HG03378 (cell line): ENCODE measurements around the gene CMBL.
A peak's percentile ranks its signal among the peaks of the same experiment; 100 is the strongest.
"Not testable (repeated sequence)": the region's sequence is repeated elsewhere in the genome, so short reads cannot be mapped to it uniquely, and the experiment has no call there.

ENCODE experiments used
- ATAC-seq: cut with Tn5 transposase; IDR thresholded peaks from one replicate; pipeline ENCODE4 v1.9.1; 2021; ENCODE audit warnings: mild to moderate bottlenecking, moderate library complexity; ENCODE audit not compliant: unreplicated experiment

CMBL gene

DNA sequence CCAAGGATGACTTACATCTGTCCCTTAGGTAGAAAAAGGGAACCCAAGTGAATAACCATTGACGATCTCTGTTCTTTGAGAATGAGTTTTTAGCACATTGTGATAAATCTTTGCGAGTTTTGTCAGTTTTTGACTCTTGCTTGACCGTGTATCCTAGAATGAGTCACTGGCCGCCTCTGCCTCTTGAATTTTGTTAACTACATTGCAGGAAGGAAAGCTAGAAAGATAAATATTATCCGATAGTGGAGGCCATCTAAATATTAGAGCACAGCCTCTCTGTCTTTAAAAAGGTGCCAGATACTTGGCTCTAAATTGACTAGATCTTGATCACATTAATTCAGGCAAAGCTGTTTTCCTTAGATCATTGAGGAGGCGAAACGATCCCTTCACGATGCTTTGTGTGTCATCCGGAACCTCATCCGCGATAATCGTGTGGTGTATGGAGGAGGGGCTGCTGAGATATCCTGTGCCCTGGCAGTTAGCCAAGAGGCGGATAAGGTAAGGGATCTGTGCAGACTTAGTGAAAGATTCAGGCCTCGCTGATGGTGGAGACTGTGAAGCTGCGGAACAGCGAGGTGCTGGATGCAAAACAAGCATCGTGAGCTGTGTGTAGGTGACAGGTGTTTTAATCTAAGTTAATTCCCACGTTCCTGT, 45.5 kb downstream of the CMBL start:
- ATAC-seq: no peak

DNA sequence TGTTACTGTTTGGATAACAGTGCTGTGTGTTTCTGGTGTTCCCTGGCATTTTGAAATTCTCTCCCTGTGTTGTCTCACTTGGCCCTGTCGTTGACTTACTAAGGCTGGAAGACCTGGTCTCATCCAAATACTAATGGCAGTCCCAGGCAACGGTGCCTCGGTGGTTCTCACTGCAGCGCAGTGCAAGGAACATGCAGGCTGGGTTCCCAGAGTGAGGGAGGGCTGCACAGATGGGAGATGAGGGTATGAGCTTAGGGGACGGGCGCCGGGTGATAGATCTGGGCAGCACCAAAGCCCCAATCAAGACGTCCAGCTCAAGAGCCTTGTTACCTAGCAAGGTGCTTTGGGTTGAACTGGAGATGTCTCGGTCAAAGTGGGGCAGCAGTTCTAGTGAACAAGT, 46.6 kb downstream of the CMBL start:
- ATAC-seq: no peak

DNA sequence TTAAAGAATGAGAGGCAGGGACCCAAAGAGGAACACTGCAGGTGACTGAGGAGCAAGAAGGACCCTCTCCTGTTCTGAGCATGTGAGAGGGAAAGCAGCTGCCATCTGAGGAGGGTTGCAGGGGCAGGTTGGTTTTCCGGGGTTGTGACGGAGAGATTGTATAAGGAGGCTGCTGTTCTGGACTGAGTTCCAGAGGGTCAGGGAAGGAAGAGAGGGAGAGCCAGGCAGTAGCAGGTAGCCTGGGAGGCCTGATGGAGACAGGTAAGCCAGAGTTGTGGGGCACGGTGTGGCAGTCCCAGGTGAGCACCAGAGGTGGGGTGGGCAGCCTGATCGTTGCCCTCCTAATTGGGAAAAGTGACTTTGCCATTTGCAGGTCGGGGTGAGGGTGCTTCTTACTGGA, 47.8 kb downstream of the CMBL start:
- no peak for ATAC-seq

DNA sequence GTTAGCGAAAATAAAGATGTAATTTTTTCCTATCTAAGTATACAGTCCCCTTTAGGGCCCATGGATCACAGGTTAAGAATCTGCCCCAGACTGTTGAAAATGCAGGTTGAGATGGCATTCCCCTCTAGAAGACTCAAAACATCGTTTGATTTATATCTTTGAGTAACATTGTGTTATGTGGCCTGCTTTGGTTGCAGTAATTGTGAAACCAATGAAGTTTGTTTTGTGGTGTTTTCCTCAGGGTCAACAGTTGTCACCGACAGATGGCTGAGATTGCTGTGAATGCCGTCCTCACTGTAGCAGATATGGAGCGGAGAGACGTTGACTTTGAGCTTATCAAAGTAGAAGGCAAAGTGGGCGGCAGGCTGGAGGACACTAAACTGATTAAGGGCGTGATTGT, 49.8 kb downstream of the CMBL start:
- ATAC-seq: no peak

DNA sequence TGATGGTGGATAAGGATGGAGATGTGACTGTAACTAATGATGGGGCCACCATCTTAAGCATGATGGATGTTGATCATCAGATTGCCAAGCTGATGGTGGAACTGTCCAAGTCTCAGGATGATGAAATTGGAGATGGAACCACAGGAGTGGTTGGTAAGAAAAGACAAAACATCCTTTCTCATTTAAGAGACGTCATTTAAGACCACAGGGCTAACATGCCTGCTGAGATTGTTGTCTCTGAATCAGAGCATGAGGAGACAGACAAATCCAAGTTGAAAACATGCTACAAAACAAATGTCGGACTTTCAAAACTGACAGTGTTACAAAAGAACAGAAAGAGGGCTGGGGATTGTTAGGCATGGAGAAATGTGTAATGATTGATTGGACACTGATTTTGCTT, 53.0 kb downstream of the CMBL start:
- ATAC-seq: no peak

DNA sequence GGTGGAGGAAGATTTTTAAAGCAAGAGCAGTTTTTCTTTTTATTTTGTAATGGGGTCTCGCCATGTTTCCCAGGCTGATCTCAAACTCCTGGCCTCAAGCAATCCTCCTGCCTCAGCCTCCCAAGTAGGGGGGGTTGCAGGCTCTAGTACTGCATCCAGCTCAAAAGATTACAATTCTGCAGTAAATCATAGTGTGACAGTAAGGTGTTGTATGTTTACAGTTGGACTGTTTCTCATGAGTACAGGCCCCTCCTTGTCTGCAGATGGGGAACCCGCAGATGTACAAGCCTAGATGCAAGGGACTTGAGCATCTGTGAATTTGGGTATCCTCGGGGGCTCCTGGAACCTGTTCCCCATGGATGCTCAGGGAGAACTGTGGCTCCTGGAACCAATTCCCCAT, 54.3 kb downstream of the CMBL start:
- ATAC-seq: no peak

DNA sequence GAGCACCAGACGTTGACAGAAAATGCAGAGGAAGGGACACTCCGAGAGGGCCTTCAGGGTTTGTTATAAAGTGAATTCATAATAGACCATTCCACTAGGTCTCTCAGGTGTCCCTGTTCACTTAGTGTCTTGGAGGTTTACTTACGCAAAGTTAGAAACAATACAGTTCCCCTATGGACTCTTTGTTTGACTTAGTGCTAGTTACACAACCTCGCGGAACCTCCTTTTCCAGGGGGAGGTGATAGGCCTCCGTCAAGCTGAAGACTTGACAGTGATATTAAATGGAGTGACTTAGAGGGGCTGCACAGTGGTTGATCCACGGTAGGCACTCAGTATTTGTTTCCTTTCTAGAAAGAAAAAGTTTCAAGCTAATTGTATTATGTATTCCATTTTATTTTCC, 56.3 kb downstream of the CMBL start:
- ATAC-seq: no peak

DNA sequence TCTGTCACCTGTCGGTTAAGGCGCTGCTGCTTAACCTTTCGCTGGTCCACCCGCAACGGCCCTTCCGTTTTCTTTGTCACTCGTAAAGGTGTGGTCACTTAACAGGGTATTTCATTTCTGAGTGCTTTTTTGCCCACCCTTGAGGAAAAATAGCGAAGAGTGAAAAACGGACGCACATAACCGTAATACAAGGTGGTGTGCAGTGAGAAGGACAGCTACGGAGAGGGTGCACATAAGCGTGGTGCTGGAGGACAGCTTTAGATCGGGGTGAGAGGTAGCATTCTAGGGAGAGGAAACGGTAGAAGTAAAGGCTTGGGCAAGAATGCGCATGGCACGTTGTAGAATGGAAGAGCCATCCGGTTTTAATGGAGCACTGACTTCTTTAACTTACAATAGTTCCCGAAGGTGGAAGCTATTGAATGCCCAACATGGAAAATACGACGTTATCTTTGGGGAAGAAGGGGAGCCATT, 56.9 kb downstream of the CMBL start:
- ATAC-seq: peak; percentile 10

DNA sequence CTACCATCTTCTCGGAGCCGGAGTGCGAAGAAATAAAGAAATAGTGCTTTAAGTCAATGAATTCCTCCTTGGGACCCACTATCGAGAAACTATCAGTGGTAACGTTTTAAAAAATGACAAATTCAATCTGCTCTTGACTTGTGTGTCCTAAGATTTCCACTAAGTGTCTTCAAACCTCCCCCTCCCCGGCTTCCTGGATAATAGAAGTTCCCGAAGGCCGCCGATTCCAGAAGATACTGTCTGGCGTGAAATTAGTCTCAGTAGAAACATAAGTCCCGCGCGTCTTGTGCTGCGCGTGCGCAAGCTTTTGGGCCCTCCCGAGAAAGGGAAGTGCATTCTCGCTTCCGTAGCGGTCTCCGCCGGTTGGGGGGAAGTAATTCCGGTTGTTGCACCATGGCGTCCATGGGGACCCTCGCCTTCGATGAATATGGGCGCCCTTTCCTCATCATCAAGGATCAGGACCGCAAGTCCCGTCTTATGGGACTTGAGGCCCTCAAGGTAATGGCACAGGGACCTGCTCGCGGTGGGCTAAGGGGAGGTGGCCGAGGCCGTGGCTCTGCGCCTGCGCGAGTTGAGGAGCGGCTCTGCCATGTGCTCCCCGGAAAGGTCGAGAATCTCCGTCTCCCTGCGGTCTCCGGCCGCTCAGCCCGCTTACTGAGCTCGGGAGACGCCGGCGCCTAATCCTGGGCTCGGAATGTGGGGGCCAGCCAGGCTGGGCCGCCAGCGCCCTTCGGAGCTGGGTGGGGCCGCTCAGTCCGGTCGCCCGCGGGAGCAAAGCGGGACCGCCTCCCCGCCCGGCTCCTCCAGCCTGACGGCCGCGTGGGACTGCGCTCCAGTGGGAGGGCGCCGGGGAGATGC, 57.5 kb downstream of the CMBL start, which contains the start of gene CCT5:
Gene CCT5, plus strand, starts transcription at position 333 of the 858 bp plus-strand sequence. Its CDS starts 61 bp downstream, at position 394.
- ATAC-seq: peak; percentile 85

DNA sequence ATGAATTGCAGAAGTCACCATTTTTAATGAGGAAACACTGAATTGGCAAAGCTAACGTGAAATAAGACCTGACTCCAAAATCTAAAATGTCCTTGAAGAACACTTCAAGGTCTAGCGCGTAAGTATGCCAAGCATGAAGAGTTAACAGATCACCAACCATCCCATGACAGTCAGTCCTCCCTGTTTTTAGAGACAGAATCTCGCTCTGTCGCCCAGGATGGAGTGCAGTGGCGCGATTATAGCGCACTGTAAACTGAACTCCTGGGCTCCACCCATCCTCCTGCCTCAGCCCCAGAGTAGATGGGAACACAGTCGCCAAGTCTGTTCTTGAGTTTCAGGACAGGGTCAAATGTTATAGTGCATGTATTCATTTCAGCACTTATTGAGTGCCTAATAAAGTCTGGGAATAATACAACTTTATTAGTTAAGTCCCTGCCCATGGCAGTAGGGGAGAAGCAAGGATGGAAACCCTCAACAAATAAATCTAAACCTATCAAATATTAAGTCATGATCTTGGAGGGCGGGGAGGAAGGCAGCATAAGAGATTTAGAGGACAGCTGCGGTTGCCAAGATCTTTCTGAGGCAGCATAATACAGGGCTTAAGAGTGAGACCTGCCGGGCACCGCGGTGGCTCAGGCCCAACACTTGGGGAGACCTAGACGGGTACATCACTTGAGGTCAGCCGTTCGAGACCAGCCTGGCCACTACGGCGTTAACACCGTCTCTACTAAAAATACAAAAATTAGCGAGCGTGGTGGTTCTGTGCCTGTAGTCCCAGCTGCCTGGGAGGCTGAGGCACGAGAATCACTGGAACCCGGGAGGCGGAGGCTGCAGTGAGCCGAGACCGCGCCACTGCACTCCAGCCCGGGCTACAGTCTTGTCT, 59.1 kb downstream of the CMBL start:
- ATAC-seq: peak; percentile 5

DNA sequence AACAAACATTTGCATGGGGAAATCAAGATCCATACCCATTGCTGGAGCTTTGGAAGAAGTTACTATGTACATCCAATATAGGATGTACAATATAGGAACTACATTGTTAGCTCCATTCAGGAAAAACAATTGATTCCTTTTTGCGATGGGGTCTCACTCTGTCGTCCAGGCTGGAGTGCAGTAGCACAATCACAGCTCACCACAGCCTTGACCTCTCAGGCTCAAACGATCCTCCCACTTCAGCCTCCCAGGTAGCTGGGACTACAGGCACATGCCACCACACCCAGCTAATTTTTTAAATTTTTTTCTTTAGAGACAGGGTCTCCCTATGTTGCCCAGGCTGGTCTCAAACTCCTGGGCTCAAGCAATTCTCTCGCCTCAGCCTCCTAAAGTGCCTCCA, 60.5 kb downstream of the CMBL start:
- ATAC-seq: not testable (repeated sequence)

DNA sequence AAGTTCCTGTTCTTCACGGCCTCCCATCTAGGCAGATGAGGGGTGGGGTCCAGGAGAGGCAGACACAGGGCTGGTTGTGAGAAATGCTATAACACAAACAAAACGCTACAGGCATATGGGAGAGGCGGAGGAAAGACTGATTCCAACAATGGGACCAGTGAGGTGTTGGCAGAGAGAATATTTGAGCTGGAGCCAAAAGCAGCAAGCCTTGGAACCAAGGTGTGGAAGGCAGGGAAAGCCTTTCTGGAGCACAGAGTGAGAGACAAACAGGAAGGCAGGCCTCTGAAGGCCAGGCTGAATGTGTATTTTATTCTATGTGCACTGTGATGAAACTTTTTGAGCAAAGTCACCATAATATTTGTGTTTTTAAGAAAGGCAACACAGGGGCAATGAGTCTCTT, 60.9 kb downstream of the CMBL start:
- no peak for ATAC-seq

DNA sequence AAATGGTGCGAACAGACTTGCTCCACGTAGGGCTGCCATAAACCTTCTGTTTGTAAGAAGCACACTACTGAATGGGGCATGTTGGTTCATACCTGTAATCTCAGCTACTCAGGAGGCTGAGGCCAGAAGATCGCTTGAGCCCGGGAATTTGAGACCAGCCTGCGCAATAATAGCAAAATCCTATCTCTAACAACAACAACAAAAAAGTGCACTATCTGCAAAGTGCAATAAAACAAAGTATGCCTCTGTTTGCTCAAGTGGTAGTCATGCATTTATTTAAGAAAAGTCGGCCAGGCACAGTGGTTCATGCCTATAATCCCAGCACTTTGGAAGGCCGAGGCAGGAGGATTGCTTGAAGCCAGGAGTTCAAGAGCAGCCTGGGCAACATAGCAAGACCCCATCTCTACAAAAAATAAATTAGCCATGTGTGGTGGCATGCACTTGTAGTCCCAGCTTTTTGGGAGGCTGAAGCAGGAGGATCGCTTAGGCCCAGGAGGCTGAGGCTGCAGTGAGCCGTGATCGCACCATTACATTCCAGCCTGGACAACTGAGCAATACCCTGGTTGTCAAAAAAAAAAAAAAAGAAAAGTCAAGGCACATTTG, 63.3 kb downstream of the CMBL start:
- no peak for ATAC-seq

DNA sequence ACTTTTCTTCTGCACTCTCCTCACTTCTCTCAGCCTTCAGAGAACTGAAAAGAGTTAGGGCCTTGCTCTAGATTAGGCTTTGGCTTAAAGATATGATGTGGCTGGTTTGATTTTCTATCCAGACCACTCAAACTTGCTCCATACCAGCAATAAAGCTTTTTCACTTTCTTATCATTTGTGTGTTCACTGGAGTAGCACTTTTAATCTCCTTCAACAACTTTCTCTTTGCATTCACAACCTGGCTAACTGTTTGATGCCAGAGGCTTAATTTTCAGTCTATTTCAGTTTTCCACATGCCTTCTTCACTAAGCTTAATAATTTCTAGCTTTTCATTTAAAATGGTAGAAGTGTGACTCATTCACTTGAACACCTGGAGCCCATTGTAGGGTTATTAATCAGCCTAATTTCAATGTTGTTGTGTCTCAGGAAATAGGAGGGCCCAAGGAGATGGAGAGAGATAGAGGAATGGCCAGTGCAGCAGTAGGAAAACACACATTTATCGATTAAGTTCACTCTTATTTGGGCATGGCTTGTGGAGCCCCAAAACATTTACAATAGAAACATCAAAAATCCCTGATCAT, 64.0 kb downstream of the CMBL start:
- ATAC-seq: no peak

DNA sequence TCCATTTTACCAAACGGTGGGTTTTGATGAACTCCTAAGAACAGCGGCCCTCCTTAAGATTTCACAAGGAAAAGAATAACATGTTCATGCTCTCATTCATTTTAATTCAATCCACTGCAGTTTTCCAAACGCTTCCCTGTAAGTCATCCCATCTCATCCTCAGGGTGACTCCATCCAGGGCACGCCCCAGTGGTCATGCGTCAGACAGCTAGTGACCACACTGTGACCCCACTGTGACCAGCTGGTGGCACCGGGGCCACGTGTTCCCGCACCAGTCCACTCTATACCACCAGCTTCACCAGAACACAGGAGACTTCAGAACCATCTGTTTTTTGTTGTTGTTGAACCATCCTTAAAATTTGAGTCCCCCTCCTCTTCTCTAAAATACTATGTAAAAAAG, 72.4 kb downstream of the CMBL start:
- ATAC-seq: no peak

DNA sequence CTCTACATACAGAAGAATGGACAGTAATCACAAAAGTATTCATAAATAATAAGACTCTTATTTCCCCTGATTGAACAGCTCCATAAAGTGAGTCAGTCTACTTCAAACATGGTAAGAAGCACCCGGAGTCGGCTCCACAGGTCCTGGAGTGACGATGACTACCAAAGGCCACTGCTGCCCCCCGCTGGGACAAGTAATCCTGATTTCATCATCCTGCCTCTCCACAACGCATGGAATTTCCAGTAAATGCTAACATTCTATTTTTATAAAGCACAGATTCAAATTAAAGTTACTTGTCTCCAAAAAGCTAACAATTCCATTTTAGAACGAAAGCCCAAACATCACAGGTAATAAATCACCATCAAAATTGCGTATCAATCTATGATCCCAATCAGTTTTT, 74.2 kb downstream of the CMBL start:
- no peak for ATAC-seq

DNA sequence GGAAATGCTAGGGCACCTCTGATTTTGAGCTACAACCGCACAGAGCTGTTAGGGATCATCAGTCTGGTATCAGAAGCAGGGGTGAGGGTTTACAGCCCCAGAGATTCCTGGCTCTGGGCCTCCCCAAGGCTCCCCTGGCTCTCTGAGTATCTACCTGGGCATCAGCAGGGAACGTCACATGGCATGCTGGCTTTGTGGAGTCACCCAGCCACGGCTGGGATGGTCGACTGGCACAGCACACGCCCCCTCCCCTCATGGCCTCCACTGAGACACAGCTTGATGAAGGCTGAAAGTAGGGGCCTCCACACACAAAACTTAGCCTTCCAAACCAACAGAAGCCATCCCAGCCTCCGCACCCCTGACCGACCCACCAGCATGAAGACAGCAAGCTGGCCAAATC, 74.7 kb downstream of the CMBL start:
- no peak for ATAC-seq

DNA sequence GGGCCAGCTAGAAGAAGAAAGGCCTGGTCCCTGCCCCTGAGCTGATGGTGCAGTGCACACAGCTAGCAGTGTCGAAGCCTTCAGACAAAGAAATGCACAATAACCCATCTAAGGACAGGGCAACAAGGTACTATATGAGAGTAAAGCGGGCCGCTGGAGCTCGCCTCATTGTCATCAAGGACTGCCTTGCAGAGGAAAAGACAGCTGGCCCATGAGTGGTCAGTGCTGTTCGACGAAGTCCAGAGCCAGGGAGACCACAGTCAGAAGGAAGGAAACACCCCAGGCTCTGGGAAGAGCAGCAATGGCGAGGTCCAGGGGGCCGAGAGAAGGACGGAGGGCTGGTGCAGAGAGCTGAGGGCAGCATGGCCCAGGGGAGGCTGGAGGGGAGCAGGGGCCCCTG, 75.3 kb downstream of the CMBL start:
- ATAC-seq: no peak

DNA sequence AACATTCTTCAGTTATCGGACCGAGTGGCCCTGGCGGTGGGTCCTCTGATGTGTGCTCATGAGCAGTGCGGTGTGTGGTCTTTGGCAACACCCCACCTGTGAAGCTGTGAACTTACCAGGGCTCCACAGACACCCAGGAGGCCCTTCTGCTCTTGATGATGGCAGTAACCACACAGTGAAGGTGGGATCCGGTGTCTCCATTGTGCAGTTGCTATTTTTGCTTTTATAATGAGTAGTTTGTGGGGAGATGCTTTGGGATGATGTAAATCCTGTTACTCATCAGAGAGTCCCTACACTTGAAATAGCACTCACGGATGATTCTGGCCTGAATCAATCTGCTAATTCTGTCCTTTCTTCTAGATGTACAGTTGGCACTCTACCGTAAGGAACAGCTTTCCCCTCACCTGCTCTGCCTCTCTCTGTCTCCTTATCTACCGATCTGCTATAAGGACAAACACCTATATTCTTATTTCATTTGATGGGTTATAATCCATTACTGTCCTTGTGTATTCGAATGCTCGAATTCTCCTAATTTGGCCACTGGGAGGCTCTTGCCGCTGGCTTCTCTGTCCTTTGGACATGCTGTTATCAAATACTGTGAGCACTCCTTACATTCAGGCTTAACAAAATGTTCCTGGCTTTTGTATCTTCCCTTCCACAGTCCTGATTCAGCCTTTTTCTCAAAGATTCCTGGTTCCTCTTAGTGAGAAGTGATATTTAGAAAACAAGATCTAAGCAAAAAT, 78.2 kb downstream of the CMBL start:
- no peak for ATAC-seq

DNA sequence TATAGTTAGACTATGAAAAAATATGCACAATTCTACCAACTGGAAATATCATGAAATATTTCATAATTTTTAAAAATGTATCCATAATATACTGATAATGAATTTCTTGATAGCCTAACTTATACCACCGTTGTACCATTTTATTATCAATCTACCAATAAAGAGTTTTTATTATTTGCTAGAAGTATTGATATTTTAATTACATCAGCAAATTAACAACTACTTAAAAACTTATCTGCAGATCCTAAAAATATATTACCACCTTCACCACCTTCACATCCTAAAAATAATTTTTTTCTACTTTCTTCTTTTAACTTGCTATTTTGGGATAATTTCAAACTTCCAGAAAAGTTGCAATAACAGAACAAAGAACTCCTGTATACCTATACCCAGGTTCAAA, 79.4 kb downstream of the CMBL start:
- no peak for ATAC-seq
